Hepatocyte (in vitro differentiated cells): ENCODE measurements around the gene CD226. TPM values are rescaled to one million over a fixed set of nuclear protein-coding genes. Genes with fewer than 3 reads are reported as not detected.

Experiments used
- DNase-seq: peaks from one replicate; pipeline ENCODE4 v3.0.0-alpha.2; 2016; ENCODE audit warnings: low spot score
- H2AFZ ChIP-seq: fragments of 200-600 bp; sonication (generic); 2 replicates; pipeline ENCODE4 v1.6.0; 2016; ENCODE audit warnings: antibody characterized with exemption, mild to moderate bottlenecking
- H3K27ac ChIP-seq: fragments of 200-600 bp; sonication (generic); 2 replicates; pipeline ENCODE4 v1.5.1; 2016; ENCODE audit warnings: mild to moderate bottlenecking
- H3K27me3 ChIP-seq: fragments of 200-600 bp; sonication (generic); 2 replicates; pipeline ENCODE4 v1.6.1; 2016
- H3K36me3 ChIP-seq: fragments of 200-600 bp; sonication (generic); replicated peaks from 2 replicates; pipeline ENCODE4 v1.5.1; 2016; ENCODE audit warnings: low read depth; ENCODE audit not compliant: insufficient read depth
- H3K4me1 ChIP-seq: fragments of 200-600 bp; sonication (generic); 2 replicates; pipeline ENCODE4 v1.5.1; 2016; ENCODE audit warnings: mild to moderate bottlenecking, moderate library complexity; ENCODE audit not compliant: insufficient read depth
- H3K4me2 ChIP-seq: fragments of 200-600 bp; sonication (generic); 2 replicates; pipeline ENCODE4 v1.6.0; 2016
- H3K4me3 ChIP-seq: fragments of 200-600 bp; sonication (generic); 2 replicates; pipeline ENCODE4 v1.5.1; 2016; ENCODE audit warnings: mild to moderate bottlenecking
- H3K79me2 ChIP-seq: fragments of 200-600 bp; sonication (generic); 2 replicates; pipeline ENCODE4 v1.6.0; 2017; ENCODE audit warnings: mild to moderate bottlenecking
- H3K9me2 ChIP-seq: fragments of 200-600 bp; sonication (generic); replicated peaks from 2 replicates; pipeline ENCODE4 v1.6.0; 2017; ENCODE audit warnings: mild to moderate bottlenecking; ENCODE audit not compliant: insufficient read depth
- H3K9me3 ChIP-seq: fragments of 200-600 bp; sonication (generic); 2 replicates; pipeline ENCODE4 v1.5.1; 2016; ENCODE audit warnings: low read depth, mild to moderate bottlenecking
- H4K20me1 ChIP-seq: fragments of 200-600 bp; sonication (generic); 2 replicates; pipeline ENCODE4 v1.6.0; 2016; ENCODE audit warnings: mild to moderate bottlenecking; ENCODE audit not compliant: insufficient read depth, poor library complexity, severe bottlenecking
- EZH2 ChIP-seq: fragments of 200-600 bp; sonication (generic); IDR thresholded peaks from 2 replicates; pipeline ENCODE4 v1.6.1; 2016; ENCODE audit warnings: antibody characterized with exemption, mild to moderate bottlenecking, borderline replicate concordance
- EZH2phosphoT487 ChIP-seq: fragments of 200-600 bp; sonication (generic); IDR thresholded peaks from one replicate; pipeline ENCODE4 v1.6.1; 2018; ENCODE audit warnings: antibody characterized with exemption, mild to moderate bottlenecking, low read depth, moderate library complexity; ENCODE audit not compliant: unreplicated experiment, severe bottlenecking
- WGBS: methylation state at CpG from one replicate; pipeline ENCODE4 v1.1.6; 2016; ENCODE audit warnings: low lambda C conversion rate; ENCODE audit errors: missing lambda C conversion rate; 5-methylcytosine and 5-hydroxymethylcytosine counted together
- polyA plus RNA-seq: library from polyadenylated mRNA; unstranded; fragments of >200 nt; fragmentation: Nextera tagmentation; extraction: Ambion mirVana; gene quantifications from 2 replicates; pipeline ENCODE4 v1.2.1, GENCODE V29; 2016
- total RNA-seq: library from RNA; depleted of rRNA; stranded (reverse); fragments of >200 nt; gene quantifications from 2 replicates; pipeline ENCODE4 v1.2.3, GENCODE V29; 2014
- TF ChIP-seq, protein P1 (sequence below): fragments of 200-600 bp; sonication (generic); IDR thresholded peaks from 2 replicates; pipeline ENCODE4 v1.5.1; 2016; ENCODE audit warnings: antibody characterized with exemption, mild to moderate bottlenecking; ENCODE audit not compliant: poor library complexity

CD226 gene
- total and polyA plus RNA-seq, 2 experiments from 2014 or later: 0.07 TPM; not detected in 1

- Histone ChIP-seq H3K4me2 (no peak overlapping the region), H3K4me3 (no peak overlapping the region), H3K9me2 (no peaks in the 10 kb centered on the region), H3K4me1 (no peaks in the 10 kb centered on the region), H3K9me3 (no peaks in the 10 kb centered on the region), H2AFZ (no peak overlapping the region), H3K36me3 (no peaks in the 10 kb centered on the region), H3K27ac (no peak overlapping the region), H3K27me3 (no peaks in the 10 kb centered on the region), H4K20me1 (no peaks in the 10 kb centered on the region), H3K79me2 (no peaks in the 10 kb centered on the region)
- no peak for TF ChIP-seq EZH2phosphoT487
- TF ChIP-seq, protein P1, sequence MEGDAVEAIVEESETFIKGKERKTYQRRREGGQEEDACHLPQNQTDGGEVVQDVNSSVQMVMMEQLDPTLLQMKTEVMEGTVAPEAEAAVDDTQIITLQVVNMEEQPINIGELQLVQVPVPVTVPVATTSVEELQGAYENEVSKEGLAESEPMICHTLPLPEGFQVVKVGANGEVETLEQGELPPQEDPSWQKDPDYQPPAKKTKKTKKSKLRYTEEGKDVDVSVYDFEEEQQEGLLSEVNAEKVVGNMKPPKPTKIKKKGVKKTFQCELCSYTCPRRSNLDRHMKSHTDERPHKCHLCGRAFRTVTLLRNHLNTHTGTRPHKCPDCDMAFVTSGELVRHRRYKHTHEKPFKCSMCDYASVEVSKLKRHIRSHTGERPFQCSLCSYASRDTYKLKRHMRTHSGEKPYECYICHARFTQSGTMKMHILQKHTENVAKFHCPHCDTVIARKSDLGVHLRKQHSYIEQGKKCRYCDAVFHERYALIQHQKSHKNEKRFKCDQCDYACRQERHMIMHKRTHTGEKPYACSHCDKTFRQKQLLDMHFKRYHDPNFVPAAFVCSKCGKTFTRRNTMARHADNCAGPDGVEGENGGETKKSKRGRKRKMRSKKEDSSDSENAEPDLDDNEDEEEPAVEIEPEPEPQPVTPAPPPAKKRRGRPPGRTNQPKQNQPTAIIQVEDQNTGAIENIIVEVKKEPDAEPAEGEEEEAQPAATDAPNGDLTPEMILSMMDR: no peak
- no peak for TF ChIP-seq EZH2
- no peak for DNase-seq
- WGBS: 97% methylated on average over 1 of the region's 1 CpG
These were observed 57.1 kb downstream of the CD226 start for GRCh38 chr18:69890558-69890957.

DNA sequence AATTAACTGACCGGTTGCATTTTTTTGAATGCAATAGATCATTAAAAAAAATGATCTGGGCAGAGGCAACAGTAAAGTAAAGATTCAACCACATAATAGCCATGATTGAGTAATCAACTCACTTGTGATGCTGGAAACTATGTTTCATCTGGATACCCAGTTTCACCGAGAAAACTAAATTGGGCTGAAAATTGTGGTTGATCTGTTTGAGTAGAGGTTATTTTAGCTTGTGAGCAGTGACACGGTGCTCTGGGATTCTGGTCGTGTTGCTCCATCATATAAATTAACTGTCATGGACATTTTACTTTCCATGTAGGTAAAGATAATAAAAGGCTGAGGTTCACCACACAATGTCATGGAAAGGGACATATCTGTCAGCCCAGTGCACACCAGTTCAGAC is 58.7 kb downstream of the CD226 start:
- H3K79me2 ChIP-seq: no peaks in the 10 kb centered on the region
- no peak overlapping the region for H2AFZ ChIP-seq
- H3K9me2 ChIP-seq: no peaks in the 10 kb centered on the region
- H3K4me1 ChIP-seq: no peaks in the 10 kb centered on the region
- H3K36me3 ChIP-seq: no peaks in the 10 kb centered on the region
- DNase-seq: no peak
- no peak overlapping the region for H3K27ac ChIP-seq
- no peak overlapping the region for H3K4me3 ChIP-seq
- TF ChIP-seq EZH2 (no peak), EZH2phosphoT487 (no peak)
- TF ChIP-seq, protein P1: no peak
- WGBS: 87% methylated on average over 4 of the region's 4 CpGs
- H4K20me1 ChIP-seq: no peaks in the 10 kb centered on the region
- no peaks in the 10 kb centered on the region for H3K27me3 ChIP-seq
- H3K9me3 ChIP-seq: no peaks in the 10 kb centered on the region
- no peak overlapping the region for H3K4me2 ChIP-seq

DNA sequence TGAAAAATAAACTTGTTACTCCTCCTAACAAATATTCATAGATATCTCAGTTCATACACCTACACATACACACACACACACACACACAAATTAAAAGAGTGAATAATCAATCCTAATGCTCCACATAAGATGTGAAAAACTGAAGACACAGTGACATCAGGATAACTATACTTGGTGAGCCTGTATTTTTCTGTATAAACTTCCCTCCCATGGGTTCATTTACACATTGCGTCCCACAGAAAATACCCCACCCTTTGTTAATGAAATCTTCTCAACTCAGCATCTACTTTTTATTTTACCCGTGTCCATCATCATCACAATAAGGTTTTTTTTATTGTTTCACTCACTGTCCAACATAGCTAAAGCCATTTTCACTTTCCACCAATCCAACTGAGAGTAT is 60.4 kb downstream of the CD226 start:
- Histone ChIP-seq H2AFZ (no peak overlapping the region), H3K9me3 (no peaks in the 10 kb centered on the region)
- DNase-seq: no peak

More for the DNA sequence above, 60.4 kb downstream of the CD226 start:
- no peaks in the 10 kb centered on the region for H4K20me1 ChIP-seq
- H3K27ac ChIP-seq: no peak overlapping the region
- H3K79me2 ChIP-seq: no peaks in the 10 kb centered on the region
- H3K4me1 ChIP-seq: no peaks in the 10 kb centered on the region
- no peaks in the 10 kb centered on the region for H3K9me2 ChIP-seq
- WGBS: 95% methylated on average over 2 of the region's 2 CpGs
- TF ChIP-seq EZH2 (no peak), EZH2phosphoT487 (no peak)
- TF ChIP-seq, protein P1: no peak
- no peaks in the 10 kb centered on the region for H3K27me3 ChIP-seq
- no peaks in the 10 kb centered on the region for H3K36me3 ChIP-seq
- no peak overlapping the region for H3K4me2 ChIP-seq
- H3K4me3 ChIP-seq: no peak overlapping the region
